ENCODE measurements around the gene LRRC1.

Gene LRRC1

DNA sequence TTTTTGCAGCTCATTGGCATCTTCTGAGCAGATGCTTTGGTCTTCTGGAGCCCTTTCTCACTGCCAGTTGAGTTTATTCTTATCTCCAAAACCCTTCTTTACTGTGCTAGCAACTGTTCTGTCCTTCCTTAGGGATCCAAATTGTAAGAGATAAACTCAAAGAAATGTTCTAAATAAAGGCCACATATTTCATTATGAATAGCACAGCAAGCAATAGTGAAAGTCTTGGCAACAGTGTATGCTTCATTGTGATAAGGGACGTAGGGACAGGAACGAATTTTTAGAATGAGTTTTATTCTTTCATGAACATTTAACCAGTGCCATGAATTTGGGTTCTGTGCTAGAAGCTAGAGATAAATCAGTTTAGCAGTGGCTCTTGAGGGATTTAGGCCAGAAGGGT lies 61.1 kb downstream of the LRRC1 start:
- Histone ChIP-seq H3K27ac (no peak overlapping the region), H3K9me3 (ENCODE audit: low read depth, low read length) (no peaks in the 10 kb centered on the region), H3K4me3 (no peak overlapping the region), H3K36me3 (ENCODE audit: insufficient read depth, low read length) (no peaks in the 10 kb centered on the region), H3K9ac (ENCODE audit: insufficient read length) (no peak overlapping the region)
- no peak for DNase-seq (ENCODE audit: low read depth, low spot score)
- no peak for TF ChIP-seq EZH2 (IDR thresholded peaks at IDR 0.05)
- no peak for TF ChIP-seq POLR2AphosphoS5 (IDR thresholded peaks at IDR 0.05; ENCODE audit: borderline replicate concordance, low read depth, low read length)
- TF ChIP-seq FOXP2 (optimal IDR thresholded peaks at IDR 0.05; ENCODE audit: control extremely low read depth, extremely low read length, insufficient read depth), result no peak

DNA sequence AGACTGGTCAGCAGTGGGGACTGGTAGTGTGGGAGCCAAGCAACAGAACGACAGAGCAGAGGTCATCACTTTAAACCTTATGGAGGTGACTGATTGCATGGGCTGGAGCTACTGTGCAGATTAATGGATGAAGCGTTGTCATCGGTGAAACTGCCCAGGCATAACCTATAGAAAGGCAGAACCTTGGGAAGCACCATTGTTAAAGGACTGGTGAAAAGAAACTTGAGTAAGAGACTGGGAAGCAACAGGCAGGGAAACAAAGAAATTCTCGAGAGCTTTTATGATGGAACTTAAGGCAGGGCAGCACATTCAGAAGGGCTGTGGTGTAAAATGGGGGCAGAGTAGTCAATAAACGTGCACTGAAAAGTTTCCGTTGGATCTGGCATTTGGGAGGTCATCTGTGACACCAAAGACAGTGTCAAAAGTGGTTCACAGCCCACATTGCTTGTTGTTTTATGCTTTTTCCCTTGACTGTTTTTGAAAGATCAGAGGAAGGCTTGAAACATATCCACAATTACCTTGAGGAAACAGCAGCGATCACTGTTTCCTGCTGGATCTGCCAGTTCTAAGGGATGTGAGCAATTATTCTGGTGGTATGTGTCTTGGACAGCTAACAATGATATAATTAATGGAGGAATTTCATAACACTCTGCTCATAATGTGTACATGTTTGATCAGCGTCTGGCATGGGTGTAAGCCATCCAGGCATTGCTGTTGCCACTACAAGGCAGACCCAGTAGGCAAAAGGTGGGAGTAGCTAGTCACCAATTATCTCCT lies 62.7 kb downstream of the LRRC1 start:
- Histone ChIP-seq H3K9me3 (ENCODE audit: low read depth, low read length) (no peaks in the 10 kb centered on the region), H3K4me3 (no peak overlapping the region), H3K27ac (no peak overlapping the region), H3K9ac (ENCODE audit: insufficient read length) (no peak overlapping the region), H3K36me3 (ENCODE audit: insufficient read depth, low read length) (no peaks in the 10 kb centered on the region)
- DNase-seq (ENCODE audit: low read depth, low spot score), result no peak
- TF ChIP-seq FOXP2 (optimal IDR thresholded peaks at IDR 0.05; ENCODE audit: control extremely low read depth, extremely low read length, insufficient read depth), result no peak
- TF ChIP-seq EZH2 (IDR thresholded peaks at IDR 0.05), result no peak

DNA sequence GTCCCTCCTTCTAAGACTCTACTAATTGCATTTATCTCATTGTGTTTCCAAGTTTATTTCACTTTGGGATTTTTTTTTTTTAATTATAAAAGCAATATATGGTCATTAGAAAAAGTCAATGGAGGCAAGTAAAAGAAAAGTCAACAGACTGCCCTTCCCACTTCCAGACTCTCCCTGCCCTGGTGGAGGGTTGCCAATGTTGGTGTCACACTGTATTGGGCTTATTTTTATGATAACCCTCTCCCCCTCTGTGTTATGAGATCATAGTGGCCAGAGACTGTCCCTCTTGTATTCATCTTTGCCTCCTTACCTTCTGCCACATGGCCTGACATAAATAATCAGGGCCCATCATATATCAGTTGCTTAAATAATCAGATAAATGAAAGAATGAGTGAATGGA lies 63.4 kb downstream of the LRRC1 start:
- no peaks in the 10 kb centered on the region for H3K36me3 ChIP-seq (ENCODE audit: insufficient read depth, low read length)
- H3K9ac ChIP-seq (ENCODE audit: insufficient read length), result no peak overlapping the region
- no peak for TF ChIP-seq POLR2AphosphoS5 (IDR thresholded peaks at IDR 0.05; ENCODE audit: borderline replicate concordance, low read depth, low read length)
- TF ChIP-seq EZH2 (IDR thresholded peaks at IDR 0.05), result no peak
- TF ChIP-seq FOXP2 (optimal IDR thresholded peaks at IDR 0.05; ENCODE audit: control extremely low read depth, extremely low read length, insufficient read depth), result no peak
- no peak overlapping the region for H3K4me3 ChIP-seq
- no peaks in the 10 kb centered on the region for H3K9me3 ChIP-seq (ENCODE audit: low read depth, low read length)
- no peak overlapping the region for H3K27ac ChIP-seq
- no peak for DNase-seq (ENCODE audit: low read depth, low spot score)

DNA sequence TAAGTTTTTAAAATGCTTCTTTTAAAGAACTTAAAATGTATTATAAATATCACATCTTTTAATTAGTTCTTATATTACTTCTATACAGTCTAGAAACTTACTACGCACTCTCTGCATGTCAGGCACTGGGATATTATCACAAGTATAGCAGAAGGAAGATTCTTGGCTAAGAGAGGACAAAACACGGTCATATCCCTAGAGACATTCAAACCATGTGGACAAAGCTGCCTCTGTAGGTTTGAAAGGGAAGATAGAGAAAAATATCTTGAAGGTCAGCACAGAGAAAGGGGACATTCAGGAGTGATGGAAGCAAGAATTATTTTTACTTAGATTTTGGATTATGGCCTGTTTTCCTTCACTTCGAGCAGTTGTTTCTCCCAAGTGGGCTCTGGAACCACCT lies 64.1 kb downstream of the LRRC1 start:
- no peak for TF ChIP-seq POLR2AphosphoS5 (IDR thresholded peaks at IDR 0.05; ENCODE audit: borderline replicate concordance, low read depth, low read length)
- no peak for TF ChIP-seq EZH2 (IDR thresholded peaks at IDR 0.05)
- TF ChIP-seq FOXP2 (optimal IDR thresholded peaks at IDR 0.05; ENCODE audit: control extremely low read depth, extremely low read length, insufficient read depth), result no peak
- no peak overlapping the region for H3K9ac ChIP-seq (ENCODE audit: insufficient read length)
- H3K27ac ChIP-seq, result no peak overlapping the region
- no peaks in the 10 kb centered on the region for H3K9me3 ChIP-seq (ENCODE audit: low read depth, low read length)
- no peak for DNase-seq (ENCODE audit: low read depth, low spot score)
- H3K36me3 ChIP-seq (ENCODE audit: insufficient read depth, low read length), result no peaks in the 10 kb centered on the region
- no peak overlapping the region for H3K4me3 ChIP-seq

GRCh38 chr6:53860511-53860910 lies 65.7 kb downstream of the LRRC1 start:
- Histone ChIP-seq H3K36me3 (ENCODE audit: insufficient read depth, low read length) (no peaks in the 10 kb centered on the region), H3K4me3 (no peak overlapping the region), H3K27ac (no peak overlapping the region), H3K9me3 (ENCODE audit: low read depth, low read length) (no peaks in the 10 kb centered on the region), H3K9ac (ENCODE audit: insufficient read length) (no peak overlapping the region)
- TF ChIP-seq FOXP2 (optimal IDR thresholded peaks at IDR 0.05; ENCODE audit: control extremely low read depth, extremely low read length, insufficient read depth), result no peak
- TF ChIP-seq EZH2 (IDR thresholded peaks at IDR 0.05), result no peak
- TF ChIP-seq POLR2AphosphoS5 (IDR thresholded peaks at IDR 0.05; ENCODE audit: borderline replicate concordance, low read depth, low read length), result no peak
- DNase-seq (ENCODE audit: low read depth, low spot score), result no peak

- Histone ChIP-seq H3K27ac (no peak overlapping the region), H3K9ac (ENCODE audit: insufficient read length) (no peak overlapping the region), H3K36me3 (ENCODE audit: insufficient read depth, low read length) (no peaks in the 10 kb centered on the region), H3K9me3 (ENCODE audit: low read depth, low read length) (no peaks in the 10 kb centered on the region), H3K4me3 (no peak overlapping the region)
- no peak for DNase-seq (ENCODE audit: low read depth, low spot score)
- TF ChIP-seq FOXP2 (optimal IDR thresholded peaks at IDR 0.05; ENCODE audit: control extremely low read depth, extremely low read length, insufficient read depth), result no peak
- TF ChIP-seq EZH2 (IDR thresholded peaks at IDR 0.05), result no peak
- no peak for TF ChIP-seq POLR2AphosphoS5 (IDR thresholded peaks at IDR 0.05; ENCODE audit: borderline replicate concordance, low read depth, low read length)
These were observed 66.7 kb downstream of the LRRC1 start for GRCh38 chr6:53861518-53861917.

GRCh38 chr6:53862662-53863462 lies 68.1 kb downstream of the LRRC1 start:
- H3K4me3 ChIP-seq, result no peak overlapping the region
- 0 out of 2 replicates have a peak overlapping the region, but pooled peaks have one; percentile 3 for H3K27ac ChIP-seq
- no peaks in the 10 kb centered on the region for H3K9me3 ChIP-seq (ENCODE audit: low read depth, low read length)
- no peak overlapping the region for H3K9ac ChIP-seq (ENCODE audit: insufficient read length)
- TF ChIP-seq EZH2 (IDR thresholded peaks at IDR 0.05), result no peak
- DNase-seq (ENCODE audit: low read depth, low spot score), result peak; percentile 58
- H3K36me3 ChIP-seq (ENCODE audit: insufficient read depth, low read length), result no peaks in the 10 kb centered on the region

GRCh38 chr6:53864781-53865180 lies 70.0 kb downstream of the LRRC1 start:
- TF ChIP-seq FOXP2 (optimal IDR thresholded peaks at IDR 0.05; ENCODE audit: control extremely low read depth, extremely low read length, insufficient read depth) (no peak), POLR2AphosphoS5 (IDR thresholded peaks at IDR 0.05; ENCODE audit: borderline replicate concordance, low read depth, low read length) (no peak), EZH2 (IDR thresholded peaks at IDR 0.05) (no peak)
- DNase-seq (ENCODE audit: low read depth, low spot score), result no peak
- no peak overlapping the region for H3K27ac ChIP-seq
- H3K4me3 ChIP-seq, result no peak overlapping the region
- no peak overlapping the region for H3K9ac ChIP-seq (ENCODE audit: insufficient read length)
- H3K36me3 ChIP-seq (ENCODE audit: insufficient read depth, low read length), result no peaks in the 10 kb centered on the region
- no peaks in the 10 kb centered on the region for H3K9me3 ChIP-seq (ENCODE audit: low read depth, low read length)

Measured in SK-N-MC (cell line).